SK-N-SH (cell line): ENCODE results near the gene MED26. TPM values are rescaled to one million over a fixed set of nuclear protein-coding genes. Genes with fewer than 3 reads are reported as not detected.

Experiments used
- CTCF ChIA-PET: fragments of 300-600, 350-600 bp; formaldehyde crosslinking; extraction: SDS; loops from one replicate; lab custom pipeline; 2021; lab: Yijun Ruan, JAX
- POLR2A ChIA-PET: fragments of 350-600 bp; sonication (Branson Sonifier 250); formaldehyde crosslinking; extraction: SDS; loops from one replicate; lab custom pipeline; 2020; ENCODE audit warnings: antibody characterized with exemption, inconsistent platforms; lab: Yijun Ruan, JAX
- DNase-seq: peaks from one replicate; pipeline ENCODE4 v3.0.0; 2012
- H2AFZ ChIP-seq: fragments of 200-600 bp; sonication (generic); 2 replicates; pipeline ENCODE4 v1.8.1; 2016; ENCODE audit warnings: antibody characterized with exemption, mild to moderate bottlenecking, low read depth
- H3F3A ChIP-seq: fragments of 200-600 bp; sonication (generic); replicated peaks from 2 replicates; pipeline ENCODE3; 2016; ENCODE audit warnings: antibody characterized with exemption, mild to moderate bottlenecking; ENCODE audit not compliant: insufficient read depth
- H3K27ac ChIP-seq, 2 experiments: fragments of 200-500 bp in 1 of 2; fragments of 200-600 bp in 1 of 2; sonication (Bioruptor generic) in 1 of 2; sonication (generic), shearing (Covaris generic) in 1 of 2; 2 replicates each; pipeline versions ENCODE4 v1.5.1 to v1.6.1; 2014 to 2016; ENCODE audit warnings: low read depth in 2 of 2, inconsistent platforms in 1 of 2, low read length in 1 of 2, mild to moderate bottlenecking in 1 of 2, mixed read lengths in 1 of 2
- H3K27me3 ChIP-seq: fragments of 200-600 bp; sonication (generic), shearing (Covaris generic); 2 replicates; pipeline ENCODE4 v1.6.1; 2016; ENCODE audit warnings: mixed run types; ENCODE audit not compliant: insufficient read depth
- H3K36me3 ChIP-seq, 2 experiments: fragments of 200-500 bp in 1 of 2; fragments of 200-600 bp in 1 of 2; sonication (Bioruptor generic) in 1 of 2; sonication (generic) in 1 of 2; replicated peaks in 1 of 2; 2 replicates each; pipeline versions ENCODE3 to v1.5.1; 2014 to 2016; ENCODE audit warnings: low read length in 1 of 2, mild to moderate bottlenecking in 1 of 2; ENCODE audit not compliant: insufficient read depth in 2 of 2, control insufficient read depth in 1 of 2
- H3K4me1 ChIP-seq, 2 experiments: fragments of 200-500 bp in 1 of 2; fragments of 200-600 bp in 1 of 2; sonication (Bioruptor generic) in 1 of 2; sonication (generic), shearing (Covaris generic) in 1 of 2; 2 replicates each; pipeline versions ENCODE4 v1.5.1 to v1.6.1; 2014 to 2016; ENCODE audit warnings: low read depth in 1 of 2, low read length in 1 of 2, mixed run types in 1 of 2; ENCODE audit not compliant: insufficient read depth in 2 of 2, control insufficient read depth in 1 of 2
- H3K4me2 ChIP-seq: fragments of 200-600 bp; sonication (generic), shearing (Covaris generic); 2 replicates; pipeline ENCODE4 v1.6.1; 2017; ENCODE audit warnings: mixed run types
- H3K4me3 ChIP-seq, 2 experiments: fragments of 200-500 bp in 1 of 2; fragments of 200-600 bp in 1 of 2; sonication (Bioruptor generic) in 1 of 2; sonication (generic), shearing (Covaris generic) in 1 of 2; 2 replicates each; pipeline versions ENCODE4 v1.5.1 to v1.8.1; 2014 to 2016; ENCODE audit warnings: low read depth in 2 of 2, inconsistent platforms in 1 of 2, low read length in 1 of 2, mild to moderate bottlenecking in 1 of 2, mixed read lengths in 1 of 2, moderate library complexity in 1 of 2
- H3K79me2 ChIP-seq: fragments of 200-600 bp; sonication (generic); 2 replicates; pipeline ENCODE4 v1.8.1; 2017; ENCODE audit warnings: mild to moderate bottlenecking; ENCODE audit not compliant: insufficient read depth
- H3K9ac ChIP-seq: fragments of 200-600 bp; sonication (generic); 2 replicates; pipeline ENCODE4 v1.6.1; 2017; ENCODE audit warnings: mixed run types
- H3K9me2 ChIP-seq: fragments of 200-600 bp; sonication (generic); 2 replicates; pipeline ENCODE4 v1.6.1; 2017; ENCODE audit warnings: mixed run types
- H3K9me3 ChIP-seq: fragments of 200-600 bp; sonication (generic); 2 replicates; pipeline ENCODE4 v1.6.1; 2017; ENCODE audit warnings: mixed run types, mild to moderate bottlenecking, moderate library complexity
- H4K20me1 ChIP-seq: fragments of 200-600 bp; sonication (generic); 2 replicates; pipeline ENCODE4 v1.6.1; 2017; ENCODE audit warnings: mild to moderate bottlenecking, mixed run types; ENCODE audit not compliant: insufficient read depth
- EP300 ChIP-seq, 2 experiments: IDR thresholded peaks; 2 replicates each; pipeline versions ENCODE4 v1.4.0 to v1.6.1; 2012; ENCODE audit warnings: borderline replicate concordance in 1 of 2, low read depth in 1 of 2, low read length in 1 of 2
- FOSL2 ChIP-seq: IDR thresholded peaks from 2 replicates; pipeline ENCODE4 v1.4.0; 2012; ENCODE audit warnings: low read depth, mild to moderate bottlenecking, moderate library complexity, borderline replicate concordance
- RAD21 ChIP-seq: IDR thresholded peaks from 2 replicates; pipeline ENCODE4 v1.6.1; 2012; ENCODE audit warnings: mild to moderate bottlenecking, low read length
- TAF1 ChIP-seq: IDR thresholded peaks from 2 replicates; pipeline ENCODE4 v1.6.1; 2012; ENCODE audit warnings: low read depth, mild to moderate bottlenecking, low read length, moderate library complexity, borderline replicate concordance
- TCF12 ChIP-seq: IDR thresholded peaks from 2 replicates; pipeline ENCODE4 v1.4.0; 2012
- YY1 ChIP-seq: IDR thresholded peaks from 2 replicates; pipeline ENCODE4 v1.4.0; 2012; ENCODE audit warnings: low read depth, mild to moderate bottlenecking
- WGBS: methylation state at CpG from one replicate; pipeline ENCODE4 v1.1.6; 2017; ENCODE audit warnings: low lambda C conversion rate; 5-methylcytosine and 5-hydroxymethylcytosine counted together
- polyA plus RNA-seq, 3 experiments: library from polyadenylated mRNA; depleted of rRNA; stranded (reverse); fragments of >200 nt; gene quantifications; 2 replicates each; pipeline ENCODE4 v1.2.3, GENCODE V29; 2012
- TF ChIP-seq, protein P1 (sequence below): fragments of 150-350 bp; IDR thresholded peaks from 2 replicates; pipeline ENCODE4 v1.6.1; 2017; ENCODE audit warnings: antibody characterized with exemption, low read length, low read depth, borderline replicate concordance
- TF ChIP-seq, protein P2 (sequence below): IDR thresholded peaks from 2 replicates; pipeline ENCODE4 v1.4.0; 2012; ENCODE audit warnings: low read depth, borderline replicate concordance
- TF ChIP-seq, protein P3 (sequence below): fragments of 200-600 bp; sonication (generic); IDR thresholded peaks from 2 replicates; pipeline ENCODE4 v1.6.1; 2017; ENCODE audit warnings: antibody characterized with exemption, mild to moderate bottlenecking, moderate library complexity

MED26 gene
- polyA plus RNA-seq, 1 of the 3 experiments (the other 2 are of a cell fraction) = 3.5 TPM

DNA sequence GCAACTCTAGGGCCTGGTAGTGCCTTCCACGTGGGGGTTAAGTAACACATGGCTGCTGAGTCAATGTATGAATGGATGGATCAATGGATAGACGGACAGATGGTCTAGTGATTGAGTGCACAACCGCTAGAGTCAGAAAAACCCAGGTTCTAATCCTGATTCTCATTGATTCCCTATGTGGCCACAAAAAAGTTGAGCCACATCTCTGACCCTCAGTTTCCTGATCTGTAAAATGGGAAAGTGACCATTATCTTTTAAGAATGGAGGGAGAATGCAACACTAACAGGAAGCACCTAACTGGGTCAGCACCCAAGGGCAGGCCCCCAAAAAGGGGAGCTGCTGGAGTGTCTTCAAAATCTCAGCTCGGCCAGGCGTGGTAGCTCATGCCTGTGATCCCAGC lies 29.4 kb upstream of the MED26 start:
- H4K20me1 ChIP-seq = peaks cover 37% of the 10 kb centered on the region
- H3K4me2 ChIP-seq = no peak overlapping the region
- no peak overlapping the region for H2AFZ ChIP-seq
- H3K27me3 ChIP-seq = no peaks in the 10 kb centered on the region
- no peak overlapping the region for H3K4me3 ChIP-seq
- no peak for TF ChIP-seq EP300 (IDR thresholded peaks at IDR 0.05; ENCODE audit: borderline replicate concordance in 1 of 2, low read depth in 1 of 2, low read length in 1 of 2)
- TF ChIP-seq, protein P1, sequence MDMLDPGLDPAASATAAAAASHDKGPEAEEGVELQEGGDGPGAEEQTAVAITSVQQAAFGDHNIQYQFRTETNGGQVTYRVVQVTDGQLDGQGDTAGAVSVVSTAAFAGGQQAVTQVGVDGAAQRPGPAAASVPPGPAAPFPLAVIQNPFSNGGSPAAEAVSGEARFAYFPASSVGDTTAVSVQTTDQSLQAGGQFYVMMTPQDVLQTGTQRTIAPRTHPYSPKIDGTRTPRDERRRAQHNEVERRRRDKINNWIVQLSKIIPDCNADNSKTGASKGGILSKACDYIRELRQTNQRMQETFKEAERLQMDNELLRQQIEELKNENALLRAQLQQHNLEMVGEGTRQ = no peak
- TF ChIP-seq, protein P2, sequence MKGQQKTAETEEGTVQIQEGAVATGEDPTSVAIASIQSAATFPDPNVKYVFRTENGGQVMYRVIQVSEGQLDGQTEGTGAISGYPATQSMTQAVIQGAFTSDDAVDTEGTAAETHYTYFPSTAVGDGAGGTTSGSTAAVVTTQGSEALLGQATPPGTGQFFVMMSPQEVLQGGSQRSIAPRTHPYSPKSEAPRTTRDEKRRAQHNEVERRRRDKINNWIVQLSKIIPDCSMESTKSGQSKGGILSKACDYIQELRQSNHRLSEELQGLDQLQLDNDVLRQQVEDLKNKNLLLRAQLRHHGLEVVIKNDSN = no peak
- TF ChIP-seq RAD21 = no peak
- peaks cover 72% of the 10 kb centered on the region for H3K79me2 ChIP-seq
- H3K9me2 ChIP-seq = no peaks in the 10 kb centered on the region
- ChIA-PET POLR2A (interaction anchor here (1.4 kb wide), 1 partner anchor 20 kb away, joined by 3 read pairs; no protein-coding TSS in a partner anchor), CTCF (no interaction called here)
- H3K36me3 ChIP-seq = peaks cover 39 to 50% of the 10 kb centered on the region in 2 experiments
- H3F3A ChIP-seq = no peaks in the 10 kb centered on the region
- H3K9ac ChIP-seq = no peak overlapping the region
- no peaks in the 10 kb centered on the region for H3K9me3 ChIP-seq
- DNase-seq = no peak
- 82% methylated on average over 5 of the region's 5 CpGs for WGBS
- no peak overlapping the region for H3K27ac ChIP-seq
- H3K4me1 ChIP-seq = peaks cover 7 to 12% of the 10 kb centered on the region in 2 experiments; a peak in 3 of 4 replicates

DNA sequence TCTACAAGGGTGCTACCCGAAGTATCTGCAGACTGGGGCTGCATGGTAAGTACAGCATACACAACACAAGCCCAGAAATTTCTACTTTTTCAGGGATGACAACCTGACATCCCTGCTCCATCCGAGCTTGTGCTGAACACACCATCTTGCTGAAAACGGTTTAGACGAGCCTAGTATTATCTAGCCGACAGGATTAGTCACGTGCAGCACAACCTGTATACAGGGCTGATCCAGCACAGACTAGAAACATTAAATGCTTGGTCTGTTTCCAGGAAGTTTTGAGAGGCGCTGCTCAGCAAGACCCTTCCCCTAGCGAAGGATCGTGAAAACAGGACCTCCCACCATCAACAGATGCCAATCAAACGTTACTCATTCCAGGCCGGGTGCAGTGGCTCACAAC lies 27.7 kb upstream of the MED26 start:
- CTCF ChIA-PET = no interaction called here
- Histone ChIP-seq H3K4me1 (peaks cover 7 to 9% of the 10 kb centered on the region in 2 experiments; a peak in 3 of 4 replicates), H3K27ac (no peak overlapping the region), H2AFZ (no peak overlapping the region), H3K9ac (no peak overlapping the region)
- 90% methylated on average over 9 of the region's 11 CpGs for WGBS
- TF ChIP-seq, protein P3, sequence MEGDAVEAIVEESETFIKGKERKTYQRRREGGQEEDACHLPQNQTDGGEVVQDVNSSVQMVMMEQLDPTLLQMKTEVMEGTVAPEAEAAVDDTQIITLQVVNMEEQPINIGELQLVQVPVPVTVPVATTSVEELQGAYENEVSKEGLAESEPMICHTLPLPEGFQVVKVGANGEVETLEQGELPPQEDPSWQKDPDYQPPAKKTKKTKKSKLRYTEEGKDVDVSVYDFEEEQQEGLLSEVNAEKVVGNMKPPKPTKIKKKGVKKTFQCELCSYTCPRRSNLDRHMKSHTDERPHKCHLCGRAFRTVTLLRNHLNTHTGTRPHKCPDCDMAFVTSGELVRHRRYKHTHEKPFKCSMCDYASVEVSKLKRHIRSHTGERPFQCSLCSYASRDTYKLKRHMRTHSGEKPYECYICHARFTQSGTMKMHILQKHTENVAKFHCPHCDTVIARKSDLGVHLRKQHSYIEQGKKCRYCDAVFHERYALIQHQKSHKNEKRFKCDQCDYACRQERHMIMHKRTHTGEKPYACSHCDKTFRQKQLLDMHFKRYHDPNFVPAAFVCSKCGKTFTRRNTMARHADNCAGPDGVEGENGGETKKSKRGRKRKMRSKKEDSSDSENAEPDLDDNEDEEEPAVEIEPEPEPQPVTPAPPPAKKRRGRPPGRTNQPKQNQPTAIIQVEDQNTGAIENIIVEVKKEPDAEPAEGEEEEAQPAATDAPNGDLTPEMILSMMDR = no peak
- no peak for TF ChIP-seq TCF12
- no peak for TF ChIP-seq FOSL2
- TF ChIP-seq YY1 = no peak
- TF ChIP-seq TAF1 = no peak
- TF ChIP-seq, all 33 proteins: peak for 0
- H3K9me2 ChIP-seq = no peaks in the 10 kb centered on the region
- H3K4me3 ChIP-seq = no peak overlapping the region
- no peaks in the 10 kb centered on the region for H3K9me3 ChIP-seq
- POLR2A ChIA-PET = no interaction called here
- H3K79me2 ChIP-seq = peaks cover 78% of the 10 kb centered on the region
- peaks cover 37% of the 10 kb centered on the region for H4K20me1 ChIP-seq
- H3K27me3 ChIP-seq = no peaks in the 10 kb centered on the region
- H3F3A ChIP-seq = no peaks in the 10 kb centered on the region
- peaks cover 51 to 63% of the 10 kb centered on the region in 2 experiments for H3K36me3 ChIP-seq
- H3K4me2 ChIP-seq = no peak overlapping the region
- DNase-seq = no peak
